IPS-20b (cell line): ENCODE results near the gene MAPK7.
A peak's percentile ranks its signal among the peaks of the same experiment; 100 is the strongest.

Source experiments
- H3K27ac ChIP-seq: one replicate; pipeline ENCODE4 v1.5.1; 2013; ENCODE audit warnings: low read length
- H3K27me3 ChIP-seq: 2 replicates; pipeline ENCODE4 v1.6.1; 2013; ENCODE audit warnings: mild to moderate bottlenecking, low read length, inconsistent platforms; ENCODE audit not compliant: insufficient read depth
- H3K36me3 ChIP-seq: 2 replicates; pipeline ENCODE4 v1.6.1; 2013; ENCODE audit warnings: low read depth, mild to moderate bottlenecking, inconsistent platforms, low read length, moderate library complexity; ENCODE audit not compliant: insufficient read depth
- H3K4me1 ChIP-seq: 2 replicates; pipeline ENCODE4 v1.6.1; 2013; ENCODE audit warnings: mild to moderate bottlenecking, control low read depth, inconsistent platforms, low read length, moderate library complexity; ENCODE audit not compliant: insufficient read depth
- H3K4me3 ChIP-seq: 2 replicates; pipeline ENCODE4 v1.5.1; 2013; ENCODE audit warnings: mild to moderate bottlenecking, low read length, inconsistent platforms
- H3K9ac ChIP-seq: 2 replicates; pipeline ENCODE4 v1.6.1; 2013; ENCODE audit warnings: low read depth, mild to moderate bottlenecking, inconsistent platforms, low read length, moderate library complexity
- H3K9me3 ChIP-seq: 2 replicates; pipeline ENCODE4 v1.6.1; 2013; ENCODE audit warnings: mild to moderate bottlenecking, low read depth, low read length, inconsistent platforms; ENCODE audit not compliant: insufficient read depth

The MAPK7 gene

DNA sequence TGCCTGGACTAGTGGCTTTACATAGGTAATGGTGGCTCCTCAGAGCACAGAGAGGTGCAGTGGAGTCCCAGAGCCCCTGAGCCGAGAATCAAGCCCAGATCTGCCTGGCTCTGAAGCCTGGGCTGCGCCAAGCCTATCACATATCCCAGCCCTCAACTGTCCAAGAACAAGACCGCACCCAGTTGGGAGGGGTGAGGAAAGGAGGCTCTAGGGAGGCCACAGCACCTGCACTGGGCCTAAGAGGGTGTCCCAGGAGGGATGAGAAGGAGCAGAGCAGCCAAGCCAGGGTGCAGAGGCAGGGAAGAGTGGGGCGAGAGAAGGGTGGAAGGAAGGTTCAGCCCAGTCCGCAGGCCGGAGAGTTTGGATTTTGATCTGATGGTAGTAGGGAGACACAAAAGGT, 31.8 kb downstream of the MAPK7 start:
- Histone ChIP-seq H3K9ac (no peak overlapping the region), H3K4me3 (no peak overlapping the region), H3K9me3 (no peaks in the 10 kb centered on the region), H3K27ac (no peak overlapping the region), H3K27me3 (peaks cover 4% of the 10 kb centered on the region; the same call in 1 of the 2 replicates), H3K4me1 (peaks cover 4% of the 10 kb centered on the region; the same call in 1 of the 2 replicates), H3K36me3 (no peaks in the 10 kb centered on the region)

DNA sequence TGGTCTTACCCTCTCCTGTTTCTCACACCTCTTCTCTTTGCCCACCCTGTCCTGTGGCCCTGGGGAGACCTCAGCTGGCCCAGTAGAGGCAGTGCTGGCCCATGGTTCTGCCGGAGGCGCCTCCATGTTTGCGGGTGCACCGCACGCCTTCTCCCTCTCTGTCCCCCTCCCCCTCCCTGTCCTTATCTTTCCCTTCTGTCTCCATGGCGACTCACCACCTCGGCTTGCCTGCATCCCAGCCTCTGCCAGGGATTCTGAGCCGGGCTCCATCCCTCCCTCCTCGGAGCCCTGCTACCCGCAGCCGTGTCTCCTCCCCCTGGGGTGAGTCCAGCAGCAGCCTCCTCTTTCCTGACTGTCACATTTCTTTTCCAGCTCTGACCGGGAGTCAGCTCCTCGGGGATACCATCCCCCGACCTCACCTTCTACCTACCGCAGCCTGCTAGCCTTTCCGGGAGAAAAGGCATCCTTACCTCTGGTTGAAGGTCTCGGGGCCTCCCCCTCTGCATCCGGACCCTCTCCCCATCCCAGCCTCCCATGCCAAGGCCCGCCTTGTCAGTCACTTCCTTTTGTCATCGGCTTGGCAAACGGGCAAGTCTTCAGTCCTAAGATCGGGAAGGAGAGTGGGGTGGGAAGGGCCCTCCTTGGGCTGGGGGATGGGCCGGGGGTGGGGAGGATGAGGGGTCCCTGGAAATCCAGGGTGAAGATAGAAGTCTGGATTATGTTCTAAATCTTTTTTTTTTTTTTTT, 32.8 kb downstream of the MAPK7 start, which contains the start of gene RNF112:
Gene RNF112, plus strand, starts transcription at position 358 of the 746 bp plus-strand sequence. Its CDS starts 177 bp downstream, at position 535.
- peaks cover 4% of the 10 kb centered on the region; the same call in 1 of the 2 replicates for H3K27me3 ChIP-seq
- H3K27ac ChIP-seq, result no peak within 1 kb of the TSS
- no peaks in the 10 kb centered on the region for H3K9me3 ChIP-seq
- peaks cover 4% of the 10 kb centered on the region; the same call in 1 of the 2 replicates for H3K4me1 ChIP-seq
- H3K9ac ChIP-seq, result no peak within 1 kb of the TSS
- H3K4me3 ChIP-seq, result peak within 1 kb of the TSS; percentile 48; the same call in 1 of the 2 replicates
- no peaks in the 10 kb centered on the region for H3K36me3 ChIP-seq

GRCh38 chr17:19411631-19412030, 33.3 kb downstream of the MAPK7 start:
- no peaks in the 10 kb centered on the region for H3K9me3 ChIP-seq
- no peak overlapping the region for H3K27ac ChIP-seq
- H3K4me3 ChIP-seq, result no peak overlapping the region
- H3K4me1 ChIP-seq, result peaks cover 4% of the 10 kb centered on the region; the same call in 1 of the 2 replicates
- H3K9ac ChIP-seq, result no peak overlapping the region
- H3K27me3 ChIP-seq, result peaks cover 4% of the 10 kb centered on the region; the same call in 1 of the 2 replicates
- no peaks in the 10 kb centered on the region for H3K36me3 ChIP-seq

GRCh38 chr17:19412510-19412909, 34.2 kb downstream of the MAPK7 start:
- H3K9me3 ChIP-seq, result no peaks in the 10 kb centered on the region
- H3K27ac ChIP-seq, result no peak overlapping the region

GRCh38 chr17:19412984-19413383, 34.7 kb downstream of the MAPK7 start:
- Histone ChIP-seq H3K9ac (no peak overlapping the region), H3K4me1 (peaks cover 4% of the 10 kb centered on the region; the same call in 1 of the 2 replicates), H3K9me3 (no peaks in the 10 kb centered on the region), H3K27ac (no peak overlapping the region), H3K4me3 (no peak overlapping the region), H3K27me3 (peaks cover 4% of the 10 kb centered on the region; the same call in 1 of the 2 replicates), H3K36me3 (no peaks in the 10 kb centered on the region)

More at GRCh38 chr17:19412510-19412909, 34.2 kb downstream of the MAPK7 start:
- Histone ChIP-seq H3K4me3 (no peak overlapping the region), H3K4me1 (peaks cover 4% of the 10 kb centered on the region; the same call in 1 of the 2 replicates), H3K9ac (no peak overlapping the region), H3K27me3 (peaks cover 4% of the 10 kb centered on the region; the same call in 1 of the 2 replicates), H3K36me3 (no peaks in the 10 kb centered on the region)

DNA sequence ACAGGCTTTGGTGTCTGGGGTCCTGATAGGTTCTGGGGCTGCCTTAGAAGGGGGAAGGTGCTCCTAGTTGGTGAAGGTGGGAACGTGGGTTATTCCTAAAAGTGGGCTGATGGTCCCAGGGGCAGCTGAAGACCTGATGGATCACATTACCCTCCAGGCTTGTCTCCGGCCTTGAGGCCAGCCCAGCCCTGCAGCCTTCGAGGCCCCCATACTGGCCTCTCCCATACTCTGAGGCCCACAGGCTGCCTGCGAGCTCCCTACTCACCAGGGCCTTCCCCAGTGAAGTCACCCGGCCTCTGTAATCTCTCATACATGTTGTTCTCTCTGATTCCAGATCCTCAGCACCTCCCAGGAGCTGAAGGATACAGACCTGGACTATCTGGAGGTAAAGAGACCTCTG, 35.5 kb downstream of the MAPK7 start:
- H3K4me3 ChIP-seq, result no peak overlapping the region
- H3K9me3 ChIP-seq, result no peaks in the 10 kb centered on the region
- no peak overlapping the region for H3K27ac ChIP-seq
- peaks cover 4% of the 10 kb centered on the region; the same call in 1 of the 2 replicates for H3K27me3 ChIP-seq
- H3K36me3 ChIP-seq, result no peaks in the 10 kb centered on the region
- H3K4me1 ChIP-seq, result peaks cover 4% of the 10 kb centered on the region; the same call in 1 of the 2 replicates
- H3K9ac ChIP-seq, result no peak overlapping the region

GRCh38 chr17:19414396-19415280, 36.3 kb downstream of the MAPK7 start:
- Histone ChIP-seq H3K27me3 (peaks cover 4% of the 10 kb centered on the region; the same call in 1 of the 2 replicates), H3K4me1 (peaks cover 4% of the 10 kb centered on the region; the same call in 1 of the 2 replicates), H3K9ac (no peak overlapping the region), H3K27ac (no peak overlapping the region), H3K36me3 (no peaks in the 10 kb centered on the region), H3K9me3 (no peaks in the 10 kb centered on the region), H3K4me3 (no peak overlapping the region)

DNA sequence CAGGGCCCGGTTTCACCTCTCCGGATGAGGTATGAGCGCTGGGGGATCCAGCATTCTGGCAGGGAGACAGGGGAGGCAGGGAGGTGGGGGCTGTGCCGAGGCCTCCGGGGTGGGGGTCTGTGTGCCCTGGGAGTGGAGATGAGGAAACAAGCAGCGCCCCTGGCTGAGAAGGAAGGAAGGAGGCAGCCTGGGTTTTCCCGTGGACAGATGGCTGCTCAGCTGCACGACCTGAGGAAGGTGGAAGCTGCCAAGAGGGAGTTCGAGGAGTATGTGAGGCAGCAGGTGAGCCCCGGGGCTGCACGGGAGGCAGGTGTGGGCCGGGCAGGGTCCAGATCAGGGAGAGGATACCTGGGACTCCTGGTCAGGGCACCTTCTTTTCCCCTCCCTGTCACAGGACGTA, 37.0 kb downstream of the MAPK7 start:
- peaks cover 1% of the 10 kb centered on the region; the same call in 1 of the 2 replicates for H3K27me3 ChIP-seq
- peaks cover 4% of the 10 kb centered on the region; the same call in 1 of the 2 replicates for H3K4me1 ChIP-seq
- no peak overlapping the region for H3K27ac ChIP-seq
- no peak overlapping the region for H3K4me3 ChIP-seq
- H3K9me3 ChIP-seq, result no peaks in the 10 kb centered on the region
- no peak overlapping the region for H3K9ac ChIP-seq
- H3K36me3 ChIP-seq, result no peaks in the 10 kb centered on the region

DNA sequence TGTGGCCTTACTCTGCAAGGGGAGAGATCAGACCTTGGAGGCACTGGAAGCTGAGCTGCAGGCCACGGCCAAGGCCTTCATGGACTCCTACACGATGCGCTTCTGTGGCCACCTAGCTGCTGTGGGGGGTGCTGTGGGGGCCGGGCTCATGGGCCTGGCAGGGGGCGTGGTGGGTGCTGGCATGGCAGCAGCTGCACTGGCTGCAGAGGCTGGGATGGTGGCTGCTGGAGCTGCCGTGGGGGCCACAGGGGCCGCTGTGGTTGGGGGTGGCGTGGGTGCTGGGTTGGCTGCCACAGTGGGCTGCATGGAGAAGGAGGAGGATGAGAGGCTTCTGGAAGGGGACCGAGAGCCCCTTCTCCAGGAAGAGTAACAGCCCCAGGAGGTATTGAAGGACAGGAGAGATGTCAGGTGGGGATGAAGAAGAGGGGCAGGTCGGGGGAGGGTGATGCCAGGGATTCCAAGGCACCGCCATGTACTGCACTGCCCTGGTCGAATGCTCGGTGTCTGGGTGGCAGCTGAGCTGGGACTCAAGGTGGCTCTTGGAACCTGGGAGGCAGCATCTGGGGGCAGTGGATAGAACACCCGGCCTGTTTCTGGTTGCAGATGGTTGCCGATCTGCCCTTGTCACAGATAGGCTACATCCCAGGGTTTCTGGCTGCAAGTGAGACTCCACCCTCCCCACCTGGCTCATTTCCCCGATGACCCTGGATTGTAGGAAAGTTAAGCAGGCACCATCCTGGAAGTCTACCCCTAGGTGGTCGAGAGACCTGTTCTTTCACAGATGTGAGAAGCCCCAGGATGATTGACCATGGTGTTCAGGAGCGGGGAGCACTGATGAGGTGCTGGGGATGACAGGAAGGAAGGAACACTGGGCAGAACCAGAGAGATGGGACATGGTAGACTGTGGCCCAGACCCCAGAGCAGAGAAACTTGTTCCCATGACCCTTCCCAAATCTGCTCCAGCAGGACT, 37.8 kb downstream of the MAPK7 start:
- H3K4me3 ChIP-seq, result no peak overlapping the region
- no peak overlapping the region for H3K9ac ChIP-seq
- H3K36me3 ChIP-seq, result no peaks in the 10 kb centered on the region
- H3K27ac ChIP-seq, result no peak overlapping the region
- peaks cover 4% of the 10 kb centered on the region; the same call in 1 of the 2 replicates for H3K4me1 ChIP-seq
- no peaks in the 10 kb centered on the region for H3K9me3 ChIP-seq
- H3K27me3 ChIP-seq, result no peaks in the 10 kb centered on the region

- Histone ChIP-seq H3K9ac (no peak overlapping the region), H3K4me3 (no peak overlapping the region), H3K27ac (no peak overlapping the region), H3K4me1 (no peaks in the 10 kb centered on the region), H3K27me3 (no peaks in the 10 kb centered on the region), H3K36me3 (no peaks in the 10 kb centered on the region), H3K9me3 (no peaks in the 10 kb centered on the region)
Measured at GRCh38 chr17:19417611-19418010, 39.3 kb downstream of the MAPK7 start.
